GM10266 (cell line): Measurements from ENCODE around the gene RASSF8.

ENCODE experiments used
- DNase-seq: peaks from one replicate; pipeline ENCODE4 v3.0.0; 2012; ENCODE audit errors: extremely low spot score
- CTCF ChIP-seq: IDR thresholded peaks from 2 replicates; pipeline ENCODE4 v1.5.1; 2012; ENCODE audit warnings: mild to moderate bottlenecking, low read depth; ENCODE audit not compliant: control insufficient read depth, insufficient read depth; ENCODE audit errors: missing control alignments

The RASSF8 gene

DNA sequence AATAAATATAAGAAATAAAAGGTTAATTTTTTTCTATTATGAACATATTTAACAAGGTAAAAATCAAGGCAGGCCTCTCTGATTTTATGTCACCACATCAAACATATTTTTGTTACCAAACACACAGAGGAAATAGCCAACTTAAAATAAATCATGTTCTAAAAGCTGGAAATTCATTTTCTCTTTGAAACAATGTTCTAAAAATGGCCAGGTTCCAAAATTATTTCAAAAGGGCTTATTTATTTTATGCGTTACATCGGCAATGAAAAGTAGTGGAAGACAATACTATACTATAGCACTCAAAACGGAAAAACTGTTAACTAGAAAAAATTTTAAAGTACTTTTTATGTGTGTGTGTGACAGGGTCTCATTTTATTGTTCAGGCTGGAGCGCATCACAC is 24.0 kb upstream of the RASSF8 start:
- no peak for DNase-seq
- TF ChIP-seq CTCF, result no peak

DNA sequence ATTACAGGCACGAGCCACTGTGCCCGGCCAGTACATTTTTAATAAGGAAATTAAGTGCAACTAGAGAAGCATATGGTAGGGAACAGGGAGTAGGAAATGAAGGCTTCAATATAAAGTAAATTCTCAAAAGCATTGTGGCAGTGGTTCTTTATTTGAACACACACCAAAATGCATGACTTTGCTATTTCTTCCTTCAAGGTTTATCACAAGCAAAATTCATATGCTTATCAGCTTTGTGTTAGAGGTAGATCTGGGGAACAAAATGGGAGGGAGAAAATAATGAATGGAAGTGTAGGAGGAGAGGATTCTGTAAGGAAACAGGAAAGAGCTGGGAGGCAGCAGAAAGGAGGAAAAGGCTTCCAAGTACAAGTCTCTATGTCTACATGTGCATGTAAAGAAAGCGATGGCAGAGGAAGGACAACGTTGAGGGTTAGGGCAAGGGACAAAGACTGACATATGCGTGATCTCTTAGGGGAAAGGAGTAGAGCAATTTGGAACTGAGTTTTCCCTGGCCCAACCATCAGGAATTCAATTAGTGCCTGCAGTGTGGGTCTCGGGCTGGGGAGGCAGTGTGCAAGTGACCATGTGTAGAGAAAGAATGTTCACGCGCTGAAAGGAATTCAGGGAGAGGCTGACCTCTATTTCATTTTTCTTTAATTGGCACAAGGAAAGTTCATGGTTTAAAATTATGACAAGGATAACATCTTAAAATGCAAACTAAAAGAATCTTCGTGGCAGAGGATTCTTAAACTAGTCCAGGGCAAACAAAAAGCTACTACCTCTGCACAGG is 22.9 kb upstream of the RASSF8 start:
- no peak for DNase-seq
- no peak for TF ChIP-seq CTCF

GRCh38 chr12:25937096-25937495 is 21.4 kb upstream of the RASSF8 start:
- no peak for DNase-seq
- TF ChIP-seq CTCF, result no peak

DNA sequence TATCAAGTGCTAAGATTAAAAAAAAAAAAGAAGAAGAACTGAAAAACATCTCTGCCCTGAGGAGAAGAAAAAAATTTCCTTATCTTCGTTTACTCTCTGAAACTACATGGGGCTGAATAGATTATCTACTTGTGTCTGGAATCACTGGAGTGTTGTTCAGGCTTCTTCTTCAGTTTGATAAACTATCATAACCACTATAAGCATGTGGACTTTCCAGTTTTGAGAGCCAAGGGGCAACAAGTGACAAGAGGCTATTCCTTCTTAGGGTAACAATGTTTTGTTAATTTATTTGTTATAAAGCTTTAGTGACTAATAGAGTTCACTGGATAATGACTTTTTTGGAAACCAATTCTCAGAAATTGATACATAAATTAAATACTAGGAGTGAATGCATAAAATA is 19.9 kb upstream of the RASSF8 start:
- no peak for TF ChIP-seq CTCF
- DNase-seq, result no peak

GRCh38 chr12:25939606-25940005 is 18.9 kb upstream of the RASSF8 start:
- no peak for DNase-seq
- no peak for TF ChIP-seq CTCF

- DNase-seq, result no peak
- no peak for TF ChIP-seq CTCF
Observed at GRCh38 chr12:25940886-25941285, 17.6 kb upstream of the RASSF8 start.

DNA sequence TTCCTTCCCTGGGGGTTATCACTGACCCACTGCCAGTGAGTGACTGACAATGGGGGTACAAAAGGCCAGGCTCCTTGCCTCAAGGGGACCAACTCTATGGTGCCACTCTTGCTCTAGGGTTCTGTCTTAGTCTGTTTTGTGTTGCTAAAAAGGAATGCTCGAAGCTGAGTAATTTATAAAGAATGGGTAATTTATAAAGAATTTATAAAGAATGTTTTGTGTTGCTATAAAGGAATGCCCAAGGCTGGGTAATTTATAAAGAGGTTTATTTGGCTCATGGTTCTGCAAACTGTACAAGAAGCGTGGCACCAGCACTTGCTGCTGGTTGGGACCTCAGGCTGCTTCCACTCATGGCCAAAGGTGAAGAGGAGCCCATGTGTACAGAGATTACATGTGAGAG is 15.8 kb upstream of the RASSF8 start:
- DNase-seq, result no peak
- TF ChIP-seq CTCF, result no peak
